ENCODE data around the gene DLEU7. TPM values are rescaled to one million over a fixed set of nuclear protein-coding genes. Genes with fewer than 3 reads are reported as not detected.

Gene DLEU7
- total RNA-seq, 4 donors from 2014 or later, result 1.2 TPM; not detected in 3

DNA sequence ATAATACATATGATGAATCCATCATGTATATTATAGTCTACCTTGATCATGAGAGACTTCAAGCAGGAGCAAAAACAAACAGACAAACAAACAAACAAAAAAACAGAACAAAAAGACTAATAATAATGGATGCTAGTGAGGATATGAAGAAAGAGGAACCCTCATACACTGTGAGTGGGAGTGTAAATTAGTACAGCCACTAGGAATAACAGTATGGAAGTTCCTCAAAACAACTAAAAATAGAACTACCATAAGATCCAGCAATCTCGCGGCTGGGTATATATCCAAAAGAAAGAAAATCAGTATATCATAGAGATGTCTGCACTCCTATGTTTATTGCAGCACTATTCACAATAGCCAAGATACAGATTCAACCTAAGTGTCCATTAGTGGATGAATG lies 7.0 kb upstream of the DLEU7 start:
- TF ChIP-seq, protein P1, sequence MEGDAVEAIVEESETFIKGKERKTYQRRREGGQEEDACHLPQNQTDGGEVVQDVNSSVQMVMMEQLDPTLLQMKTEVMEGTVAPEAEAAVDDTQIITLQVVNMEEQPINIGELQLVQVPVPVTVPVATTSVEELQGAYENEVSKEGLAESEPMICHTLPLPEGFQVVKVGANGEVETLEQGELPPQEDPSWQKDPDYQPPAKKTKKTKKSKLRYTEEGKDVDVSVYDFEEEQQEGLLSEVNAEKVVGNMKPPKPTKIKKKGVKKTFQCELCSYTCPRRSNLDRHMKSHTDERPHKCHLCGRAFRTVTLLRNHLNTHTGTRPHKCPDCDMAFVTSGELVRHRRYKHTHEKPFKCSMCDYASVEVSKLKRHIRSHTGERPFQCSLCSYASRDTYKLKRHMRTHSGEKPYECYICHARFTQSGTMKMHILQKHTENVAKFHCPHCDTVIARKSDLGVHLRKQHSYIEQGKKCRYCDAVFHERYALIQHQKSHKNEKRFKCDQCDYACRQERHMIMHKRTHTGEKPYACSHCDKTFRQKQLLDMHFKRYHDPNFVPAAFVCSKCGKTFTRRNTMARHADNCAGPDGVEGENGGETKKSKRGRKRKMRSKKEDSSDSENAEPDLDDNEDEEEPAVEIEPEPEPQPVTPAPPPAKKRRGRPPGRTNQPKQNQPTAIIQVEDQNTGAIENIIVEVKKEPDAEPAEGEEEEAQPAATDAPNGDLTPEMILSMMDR (IDR thresholded peaks at IDR 0.05), result no peak
- no peak for TF ChIP-seq POLR2A (IDR thresholded peaks at IDR 0.05)
- DNase-seq, result no peak
- H3K27ac ChIP-seq, result no peak overlapping the region
- no peaks in the 10 kb centered on the region for H3K9me3 ChIP-seq
- no peaks in the 10 kb centered on the region for H3K27me3 ChIP-seq
- no peaks in the 10 kb centered on the region for H3K36me3 ChIP-seq
- H3K4me3 ChIP-seq, result no peak overlapping the region
- no peaks in the 10 kb centered on the region for H3K4me1 ChIP-seq

DNA sequence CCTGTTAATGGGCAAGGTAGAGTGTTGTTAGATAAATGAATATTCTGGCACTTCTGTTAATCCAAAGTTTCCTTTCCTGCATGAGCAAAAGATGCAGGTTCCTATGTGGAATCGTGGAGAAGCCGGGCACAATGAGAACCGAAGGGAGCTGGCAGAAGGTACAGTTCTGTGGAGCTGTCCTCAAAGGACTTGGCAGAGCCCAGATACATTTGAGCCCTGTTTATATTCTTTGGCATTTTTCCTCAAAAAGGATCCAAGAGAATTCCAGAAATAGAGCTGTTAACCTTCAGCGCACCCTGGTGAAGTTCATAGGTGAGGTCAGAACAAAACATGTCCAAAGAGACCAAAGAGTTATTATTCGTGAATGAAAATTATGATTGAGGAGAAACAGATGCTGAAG lies 4.0 kb upstream of the DLEU7 start:
- no peak for DNase-seq
- H3K4me1 ChIP-seq, result peaks cover 0 to 8% (median 0%) of the 10 kb centered on the region in 4 donors

DNA sequence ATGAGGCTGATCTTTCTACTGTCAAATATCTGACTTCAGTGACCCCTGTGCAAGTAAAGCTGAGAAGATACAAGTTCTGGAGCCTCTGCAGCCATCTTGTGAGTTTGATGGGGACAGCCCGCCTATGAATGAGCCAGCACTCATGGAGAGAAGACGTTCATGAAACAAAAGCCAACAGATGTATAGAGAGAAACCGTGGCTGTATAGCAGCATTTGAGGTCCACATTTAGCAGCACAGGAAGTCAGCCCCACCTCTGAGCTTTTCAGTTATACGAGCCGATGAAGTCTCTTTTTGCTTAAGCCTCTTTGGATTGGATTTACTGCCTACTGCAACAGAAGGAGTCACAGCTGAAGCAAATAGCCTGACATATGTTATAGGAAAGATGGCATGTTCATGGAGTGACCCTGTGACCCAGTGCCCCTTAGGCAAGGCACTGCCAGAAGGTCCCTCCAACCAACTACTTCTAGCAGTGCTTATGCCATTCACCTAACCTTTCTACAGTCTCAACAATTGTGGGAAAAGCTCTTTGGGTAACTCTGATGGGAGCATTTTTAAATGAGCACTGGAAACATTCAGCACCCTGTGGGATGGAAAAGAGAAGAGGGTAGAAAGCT lies 3.5 kb upstream of the DLEU7 start:
- Histone ChIP-seq H3K4me3 (no peak overlapping the region), H3K27me3 (no peaks in the 10 kb centered on the region), H3K4me1 (peaks cover 0 to 8% (median 0%) of the 10 kb centered on the region in 4 donors), H3K27ac (no peak overlapping the region), H3K36me3 (no peaks in the 10 kb centered on the region), H3K9me3 (no peaks in the 10 kb centered on the region)
- no peak for DNase-seq
- no peak for TF ChIP-seq POLR2A (IDR thresholded peaks at IDR 0.05)
- TF ChIP-seq, protein P1 (IDR thresholded peaks at IDR 0.05), result no peak

More for the DNA sequence above, 4.0 kb upstream of the DLEU7 start:
- Histone ChIP-seq H3K36me3 (no peaks in the 10 kb centered on the region), H3K27ac (no peak overlapping the region), H3K27me3 (no peaks in the 10 kb centered on the region), H3K4me3 (no peak overlapping the region), H3K9me3 (no peaks in the 10 kb centered on the region)
- no peak for TF ChIP-seq POLR2A (IDR thresholded peaks at IDR 0.05)
- TF ChIP-seq, protein P1 (IDR thresholded peaks at IDR 0.05), result no peak

DNA sequence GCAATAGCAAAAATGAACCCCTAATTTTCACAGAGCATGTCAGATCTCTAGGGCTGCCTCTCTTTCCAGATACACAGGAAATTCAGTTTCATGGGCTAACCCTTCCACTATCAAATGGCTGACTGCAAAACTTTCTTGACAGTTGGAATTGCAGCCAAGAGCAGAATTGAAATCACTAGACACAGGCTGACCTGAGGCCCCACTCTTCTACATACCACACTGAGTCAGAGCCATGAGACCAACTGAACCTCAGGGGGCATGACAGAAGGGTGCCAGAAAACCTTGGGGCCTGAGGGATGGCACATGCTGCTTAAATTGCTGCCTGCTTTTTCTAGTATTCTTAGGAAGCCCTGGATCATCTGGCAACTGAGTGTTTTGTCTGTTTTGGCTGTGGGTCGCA lies 1.7 kb upstream of the DLEU7 start:
- Histone ChIP-seq H3K36me3 (no peaks in the 10 kb centered on the region), H3K27ac (no peak overlapping the region), H3K27me3 (no peaks in the 10 kb centered on the region), H3K4me3 (no peak overlapping the region), H3K9me3 (no peaks in the 10 kb centered on the region), H3K4me1 (peaks cover 0 to 8% (median 0%) of the 10 kb centered on the region in 4 donors)
- DNase-seq, result no peak
- no peak for TF ChIP-seq POLR2A (IDR thresholded peaks at IDR 0.05)
- TF ChIP-seq, protein P1 (IDR thresholded peaks at IDR 0.05), result no peak

DNA sequence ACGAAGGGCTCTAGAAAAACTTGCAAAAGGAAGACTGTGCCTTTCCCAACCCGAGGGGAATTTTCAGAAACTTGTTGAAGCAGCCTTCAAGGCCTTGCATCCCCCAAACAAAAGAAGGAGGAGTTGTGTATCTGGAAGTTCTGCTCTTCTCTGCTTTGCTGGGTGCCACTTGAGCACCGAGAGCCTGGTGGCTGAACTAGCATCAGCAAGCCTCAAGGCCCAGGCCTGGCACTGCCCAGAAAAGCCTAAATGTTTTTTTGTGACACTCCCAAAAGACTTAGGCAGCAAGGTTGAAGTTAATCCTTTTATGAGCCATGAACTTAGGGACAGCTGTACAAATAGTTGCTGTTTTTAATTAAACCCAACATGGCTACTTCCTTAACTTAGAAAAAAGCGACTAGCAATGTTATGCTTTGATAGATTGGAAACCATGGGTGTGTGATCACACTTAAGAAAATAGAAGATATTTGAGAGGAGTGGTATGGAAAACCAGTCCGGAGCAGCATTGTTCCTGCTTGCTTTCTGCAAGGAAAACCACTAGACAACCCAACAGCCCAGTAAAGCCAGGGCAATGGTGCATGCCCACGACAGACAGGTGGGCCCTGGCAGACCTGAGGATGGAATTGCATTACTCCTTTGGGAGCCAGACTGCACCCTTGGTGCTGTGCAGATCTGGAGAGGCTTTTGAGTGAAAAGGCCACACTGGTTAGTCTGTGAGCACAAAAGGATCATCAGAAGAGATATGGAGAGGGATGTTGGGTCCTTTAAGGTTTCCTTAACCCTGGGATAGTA lies 788 bp upstream of the DLEU7 start:
- H3K9me3 ChIP-seq, result no peaks in the 10 kb centered on the region
- DNase-seq, result no peak
- TF ChIP-seq, protein P1 (IDR thresholded peaks at IDR 0.05), result no peak
- TF ChIP-seq POLR2A (IDR thresholded peaks at IDR 0.05), result no peak

More for the DNA sequence above, 788 bp upstream of the DLEU7 start:
- no peak overlapping the region for H3K4me3 ChIP-seq
- peaks cover 0 to 8% (median 0%) of the 10 kb centered on the region in 4 donors for H3K4me1 ChIP-seq
- no peak overlapping the region for H3K27ac ChIP-seq
- no peaks in the 10 kb centered on the region for H3K27me3 ChIP-seq
- no peaks in the 10 kb centered on the region for H3K36me3 ChIP-seq

Data from Peyer's patch (tissue), 4 donors.